ENCODE results near the gene HP1BP3.

Gene HP1BP3

GRCh38 chr1:20771780-20772179, 15.3 kb downstream of the HP1BP3 start:
- no peak overlapping the region for H3K14ac ChIP-seq (ENCODE audit: low read length in 2 of 2)
- H3K4me1 ChIP-seq (ENCODE audit: control insufficient read depth, insufficient read depth, low read depth, low read length), result no peaks in the 10 kb centered on the region
- no peak overlapping the region for H3K4me3 ChIP-seq (ENCODE audit: insufficient read depth in 1 of 2, low read depth in 1 of 2, low read length in 2 of 2)
- H3K4ac ChIP-seq (ENCODE audit: low read depth in 1 of 2, low read length in 2 of 2), result no peak overlapping the region
- H3K27ac ChIP-seq (ENCODE audit: low read length, poor library complexity, severe bottlenecking), result no peak overlapping the region
- H2BK12ac ChIP-seq (ENCODE audit: low read length in 2 of 2), result no peak overlapping the region
- H3K9ac ChIP-seq (ENCODE audit: low read length), result no peak overlapping the region
- WGBS, result 67% methylated on average over 1 of the region's 3 CpGs
- H3K36me3 ChIP-seq (ENCODE audit: control insufficient read depth in 1 of 2, insufficient read depth in 2 of 2, low read depth in 1 of 2, low read length in 2 of 2), result peaks cover 32 to 98% of the 10 kb centered on the region in 2 experiments
- H2AK5ac ChIP-seq (ENCODE audit: low read length, severe bottlenecking), result no peak overlapping the region
- no peaks in the 10 kb centered on the region for H3K9me3 ChIP-seq (ENCODE audit: control insufficient read depth, low read length)
- no peak overlapping the region for H2AFZ ChIP-seq (ENCODE audit: low read depth, low read length)
- no peak overlapping the region for H3K18ac ChIP-seq (ENCODE audit: low read depth in 1 of 2, low read length in 2 of 2)
- no peaks in the 10 kb centered on the region for H3K27me3 ChIP-seq (ENCODE audit: control insufficient read depth in 1 of 2, insufficient read depth in 1 of 2, low read length in 2 of 2)
- no peak overlapping the region for H3K4me2 ChIP-seq (ENCODE audit: low read length, poor library complexity, severe bottlenecking)
- no peak overlapping the region for H3K23ac ChIP-seq (ENCODE audit: low read length in 2 of 2)
- no peak for DNase-seq
- H2BK120ac ChIP-seq (ENCODE audit: low read depth, low read length), result no peak overlapping the region
- no peak overlapping the region for H2BK15ac ChIP-seq (ENCODE audit: low read depth, poor library complexity, severe bottlenecking)
- no peak overlapping the region for H2BK5ac ChIP-seq (ENCODE audit: low read depth, low read length, poor library complexity, severe bottlenecking)
- H4K91ac ChIP-seq (ENCODE audit: low read length), result no peak overlapping the region
- H4K8ac ChIP-seq (ENCODE audit: low read length), result no peak overlapping the region
- peaks cover 18% of the 10 kb centered on the region for H3K79me1 ChIP-seq (replicated peaks; ENCODE audit: low read length, poor library complexity, severe bottlenecking)

GRCh38 chr1:20770314-20771087, 16.6 kb downstream of the HP1BP3 start:
- 94% methylated on average over 5 of the region's 6 CpGs for WGBS
- Histone ChIP-seq H3K27me3 (ENCODE audit: control insufficient read depth in 1 of 2, insufficient read depth in 1 of 2, low read length in 2 of 2) (no peaks in the 10 kb centered on the region), H2BK5ac (ENCODE audit: low read depth, low read length, poor library complexity, severe bottlenecking) (no peak overlapping the region), H3K18ac (ENCODE audit: low read depth in 1 of 2, low read length in 2 of 2) (no peak overlapping the region), H2AK5ac (ENCODE audit: low read length, severe bottlenecking) (no peak overlapping the region), H3K9ac (ENCODE audit: low read length) (no peak overlapping the region), H3K14ac (ENCODE audit: low read length in 2 of 2) (no peak overlapping the region), H3K79me1 (replicated peaks; ENCODE audit: low read length, poor library complexity, severe bottlenecking) (peaks cover 27% of the 10 kb centered on the region), H2BK12ac (ENCODE audit: low read length in 2 of 2) (no peak overlapping the region), H3K4me3 (ENCODE audit: insufficient read depth in 1 of 2, low read depth in 1 of 2, low read length in 2 of 2) (no peak overlapping the region), H3K4ac (ENCODE audit: low read depth in 1 of 2, low read length in 2 of 2) (no peak overlapping the region), H3K9me3 (ENCODE audit: control insufficient read depth, low read length) (no peaks in the 10 kb centered on the region), H3K4me2 (ENCODE audit: low read length, poor library complexity, severe bottlenecking) (no peak overlapping the region), H3K36me3 (ENCODE audit: control insufficient read depth in 1 of 2, insufficient read depth in 2 of 2, low read depth in 1 of 2, low read length in 2 of 2) (peaks cover 42 to 99% of the 10 kb centered on the region in 2 experiments), H2BK120ac (ENCODE audit: low read depth, low read length) (no peak overlapping the region), H2BK15ac (ENCODE audit: low read depth, poor library complexity, severe bottlenecking) (no peak overlapping the region), H4K8ac (ENCODE audit: low read length) (no peak overlapping the region), H3K27ac (ENCODE audit: low read length, poor library complexity, severe bottlenecking) (no peak overlapping the region), H2AFZ (ENCODE audit: low read depth, low read length) (no peak overlapping the region), H4K91ac (ENCODE audit: low read length) (no peak overlapping the region), H3K23ac (ENCODE audit: low read length in 2 of 2) (no peak overlapping the region), H3K4me1 (ENCODE audit: control insufficient read depth, insufficient read depth, low read depth, low read length) (no peaks in the 10 kb centered on the region)
- no peak for DNase-seq

- Histone ChIP-seq H3K9me3 (ENCODE audit: control insufficient read depth, low read length) (no peaks in the 10 kb centered on the region), H3K27ac (ENCODE audit: low read length, poor library complexity, severe bottlenecking) (no peak overlapping the region), H3K9ac (ENCODE audit: low read length) (no peak overlapping the region), H3K4ac (ENCODE audit: low read depth in 1 of 2, low read length in 2 of 2) (no peak overlapping the region), H2AK5ac (ENCODE audit: low read length, severe bottlenecking) (no peak overlapping the region), H3K14ac (ENCODE audit: low read length in 2 of 2) (no peak overlapping the region), H3K36me3 (ENCODE audit: control insufficient read depth in 1 of 2, insufficient read depth in 2 of 2, low read depth in 1 of 2, low read length in 2 of 2) (peaks cover 46 to 98% of the 10 kb centered on the region in 2 experiments), H4K91ac (ENCODE audit: low read length) (no peak overlapping the region), H3K4me1 (ENCODE audit: control insufficient read depth, insufficient read depth, low read depth, low read length) (no peaks in the 10 kb centered on the region), H3K27me3 (ENCODE audit: control insufficient read depth in 1 of 2, insufficient read depth in 1 of 2, low read length in 2 of 2) (no peaks in the 10 kb centered on the region), H3K23ac (ENCODE audit: low read length in 2 of 2) (no peak overlapping the region), H2AFZ (ENCODE audit: low read depth, low read length) (no peak overlapping the region), H3K4me3 (ENCODE audit: insufficient read depth in 1 of 2, low read depth in 1 of 2, low read length in 2 of 2) (no peak overlapping the region), H4K8ac (ENCODE audit: low read length) (no peak overlapping the region), H2BK5ac (ENCODE audit: low read depth, low read length, poor library complexity, severe bottlenecking) (no peak overlapping the region), H3K79me1 (replicated peaks; ENCODE audit: low read length, poor library complexity, severe bottlenecking) (peaks cover 28% of the 10 kb centered on the region), H2BK15ac (ENCODE audit: low read depth, poor library complexity, severe bottlenecking) (no peak overlapping the region), H3K4me2 (ENCODE audit: low read length, poor library complexity, severe bottlenecking) (no peak overlapping the region), H2BK12ac (ENCODE audit: low read length in 2 of 2) (no peak overlapping the region), H3K18ac (ENCODE audit: low read depth in 1 of 2, low read length in 2 of 2) (no peak overlapping the region), H2BK120ac (ENCODE audit: low read depth, low read length) (no peak overlapping the region)
- no peak for DNase-seq
Measured at GRCh38 chr1:20767271-20767670, 19.8 kb downstream of the HP1BP3 start.

GRCh38 chr1:20763417-20763816, 23.7 kb downstream of the HP1BP3 start:
- Histone ChIP-seq H4K8ac (ENCODE audit: low read length) (no peak overlapping the region), H2AFZ (ENCODE audit: low read depth, low read length) (no peak overlapping the region), H3K4me2 (ENCODE audit: low read length, poor library complexity, severe bottlenecking) (no peak overlapping the region), H2BK5ac (ENCODE audit: low read depth, low read length, poor library complexity, severe bottlenecking) (no peak overlapping the region), H3K36me3 (ENCODE audit: control insufficient read depth in 1 of 2, insufficient read depth in 2 of 2, low read depth in 1 of 2, low read length in 2 of 2) (peaks cover 55 to 95% of the 10 kb centered on the region in 2 experiments), H3K27me3 (ENCODE audit: control insufficient read depth in 1 of 2, insufficient read depth in 1 of 2, low read length in 2 of 2) (no peaks in the 10 kb centered on the region), H3K4ac (ENCODE audit: low read depth in 1 of 2, low read length in 2 of 2) (no peak overlapping the region), H3K14ac (ENCODE audit: low read length in 2 of 2) (no peak overlapping the region), H2BK15ac (ENCODE audit: low read depth, poor library complexity, severe bottlenecking) (no peak overlapping the region), H3K23ac (ENCODE audit: low read length in 2 of 2) (no peak overlapping the region), H2AK5ac (ENCODE audit: low read length, severe bottlenecking) (no peak overlapping the region), H3K79me1 (replicated peaks; ENCODE audit: low read length, poor library complexity, severe bottlenecking) (peaks cover 23% of the 10 kb centered on the region), H2BK12ac (ENCODE audit: low read length in 2 of 2) (no peak overlapping the region), H4K91ac (ENCODE audit: low read length) (no peak overlapping the region), H3K9me3 (ENCODE audit: control insufficient read depth, low read length) (no peaks in the 10 kb centered on the region), H2BK120ac (ENCODE audit: low read depth, low read length) (no peak overlapping the region), H3K18ac (ENCODE audit: low read depth in 1 of 2, low read length in 2 of 2) (no peak overlapping the region), H3K27ac (ENCODE audit: low read length, poor library complexity, severe bottlenecking) (no peak overlapping the region), H3K4me1 (ENCODE audit: control insufficient read depth, insufficient read depth, low read depth, low read length) (no peaks in the 10 kb centered on the region), H3K9ac (ENCODE audit: low read length) (no peak overlapping the region), H3K4me3 (ENCODE audit: insufficient read depth in 1 of 2, low read depth in 1 of 2, low read length in 2 of 2) (no peak overlapping the region)
- DNase-seq, result no peak
- no CpG with 5 or more reads among the region's 3 CpGs for WGBS

Measured in mesenchymal stem cell (in vitro differentiated cells and primary cell).